Loucy (cell line): ENCODE data around the gene MAPKAP1.

ENCODE experiments used
- H2AFZ ChIP-seq: fragments of 200-600 bp; sonication (generic); 2 replicates; pipeline ENCODE4 v1.6.0; 2016; ENCODE audit warnings: antibody characterized with exemption, mild to moderate bottlenecking, low read length, moderate library complexity
- H3F3A ChIP-seq: fragments of 200-600 bp; 2 replicates; pipeline ENCODE4 v1.6.0; 2016; ENCODE audit warnings: antibody characterized with exemption, low read depth, mild to moderate bottlenecking
- H3K27me3 ChIP-seq: fragments of 200-600 bp; sonication (generic); 2 replicates; pipeline ENCODE4 v1.6.1; 2014; ENCODE audit warnings: low read length, mild to moderate bottlenecking; ENCODE audit not compliant: insufficient read depth, poor library complexity, severe bottlenecking
- H3K36me3 ChIP-seq: fragments of 200-600 bp; sonication (generic); 2 replicates; pipeline ENCODE4 v1.6.1; 2016; ENCODE audit warnings: low read length; ENCODE audit not compliant: insufficient read depth
- H3K4me1 ChIP-seq: fragments of 200-600 bp; sonication (generic); 2 replicates; pipeline ENCODE4 v1.5.1; 2014; ENCODE audit warnings: low read length, mild to moderate bottlenecking; ENCODE audit not compliant: insufficient read depth, poor library complexity, severe bottlenecking
- H3K4me2 ChIP-seq: fragments of 200-600 bp; sonication (generic); 2 replicates; pipeline ENCODE4 v1.6.0; 2014; ENCODE audit warnings: antibody characterized with exemption, low read length, low read depth, mild to moderate bottlenecking; ENCODE audit not compliant: poor library complexity, severe bottlenecking
- H3K4me3 ChIP-seq: fragments of 200-600 bp; sonication (generic); 2 replicates; pipeline ENCODE4 v1.5.1; 2014; ENCODE audit warnings: low read length, mild to moderate bottlenecking, mixed read lengths; ENCODE audit not compliant: poor library complexity, severe bottlenecking
- H3K79me2 ChIP-seq: fragments of 200-600 bp; sonication (generic); 2 replicates; pipeline ENCODE4 v1.6.1; 2014; ENCODE audit warnings: low read length; ENCODE audit not compliant: insufficient read depth
- H3K9ac ChIP-seq: fragments of 200-600 bp; sonication (generic); 2 replicates; pipeline ENCODE4 v1.6.0; 2014; ENCODE audit warnings: mild to moderate bottlenecking, low read depth, low read length, moderate library complexity; ENCODE audit not compliant: poor library complexity, severe bottlenecking
- H3K9me2 ChIP-seq: fragments of 200-600 bp; sonication (generic); replicated peaks from 2 replicates; pipeline ENCODE4 v1.6.1; 2016; ENCODE audit warnings: low read depth, low read length, mixed read lengths
- H3K9me3 ChIP-seq: fragments of 200-600 bp; sonication (generic); 2 replicates; pipeline ENCODE4 v1.6.1; 2014; ENCODE audit warnings: mild to moderate bottlenecking, antibody characterized with exemption, low read length, low read depth; ENCODE audit not compliant: insufficient read depth
- H4K20me1 ChIP-seq: fragments of 200-600 bp; sonication (generic); 2 replicates; pipeline ENCODE4 v1.6.0; 2014; ENCODE audit warnings: antibody characterized with exemption, low read length, mild to moderate bottlenecking; ENCODE audit not compliant: insufficient read depth, poor library complexity, severe bottlenecking
- CTCF ChIP-seq: fragments of 200-600 bp; sonication (generic); conservative IDR thresholded peaks from 2 replicates; pipeline ENCODE4 v1.5.1; 2014; ENCODE audit warnings: mild to moderate bottlenecking, antibody characterized with exemption, low read length
- EZH2phosphoT487 ChIP-seq: fragments of 200-600 bp; IDR thresholded peaks from 2 replicates; pipeline ENCODE4 v1.6.1; 2018; ENCODE audit warnings: antibody characterized with exemption, mild to moderate bottlenecking, moderate library complexity, borderline replicate concordance

The MAPKAP1 gene

GRCh38 chr9:125564631-125565030, 142.4 kb downstream of the MAPKAP1 start:
- Histone ChIP-seq H3K79me2 (no peaks in the 10 kb centered on the region), H3K9me3 (no peaks in the 10 kb centered on the region), H3F3A (no peaks in the 10 kb centered on the region), H3K36me3 (no peaks in the 10 kb centered on the region), H2AFZ (no peak overlapping the region), H3K9ac (no peak overlapping the region), H3K4me2 (no peak overlapping the region), H3K9me2 (no peaks in the 10 kb centered on the region), H4K20me1 (no peaks in the 10 kb centered on the region), H3K27me3 (no peaks in the 10 kb centered on the region), H3K4me3 (no peak overlapping the region), H3K4me1 (peaks cover 10% of the 10 kb centered on the region)
- TF ChIP-seq EZH2phosphoT487 (no peak), CTCF (no peak)

- peaks cover 10% of the 10 kb centered on the region for H3K4me1 ChIP-seq
- no peaks in the 10 kb centered on the region for H4K20me1 ChIP-seq
- no peak overlapping the region for H3K4me3 ChIP-seq
- H3K27me3 ChIP-seq: no peaks in the 10 kb centered on the region
- H3K9ac ChIP-seq: no peak overlapping the region
- no peak overlapping the region for H3K4me2 ChIP-seq
- no peaks in the 10 kb centered on the region for H3K9me2 ChIP-seq
- H3K36me3 ChIP-seq: peaks cover 6% of the 10 kb centered on the region; the same call in 1 of the 2 replicates
- H2AFZ ChIP-seq: no peak overlapping the region
- H3K79me2 ChIP-seq: no peaks in the 10 kb centered on the region
- H3F3A ChIP-seq: no peaks in the 10 kb centered on the region
- H3K9me3 ChIP-seq: no peaks in the 10 kb centered on the region
- TF ChIP-seq CTCF (no peak), EZH2phosphoT487 (no peak)
Measured at GRCh38 chr9:125561509-125562148, 145.4 kb downstream of the MAPKAP1 start.

- no peaks in the 10 kb centered on the region for H3F3A ChIP-seq
- no peaks in the 10 kb centered on the region for H3K9me3 ChIP-seq
- no peaks in the 10 kb centered on the region for H4K20me1 ChIP-seq
- H3K36me3 ChIP-seq: peaks cover 17% of the 10 kb centered on the region; the same call in 1 of the 2 replicates
- H3K4me1 ChIP-seq: peaks cover 6% of the 10 kb centered on the region
- TF ChIP-seq EZH2phosphoT487 (no peak), CTCF (no peak)
- no peaks in the 10 kb centered on the region for H3K9me2 ChIP-seq
- no peaks in the 10 kb centered on the region for H3K79me2 ChIP-seq
- H3K9ac ChIP-seq: no peak overlapping the region
- H2AFZ ChIP-seq: no peak overlapping the region
- no peaks in the 10 kb centered on the region for H3K27me3 ChIP-seq
- H3K4me2 ChIP-seq: no peak overlapping the region
- H3K4me3 ChIP-seq: no peak overlapping the region
Measured at GRCh38 chr9:125559894-125560293, 147.1 kb downstream of the MAPKAP1 start.
